ENCODE measurements around the gene KLK4.

Gene KLK4, protein sequence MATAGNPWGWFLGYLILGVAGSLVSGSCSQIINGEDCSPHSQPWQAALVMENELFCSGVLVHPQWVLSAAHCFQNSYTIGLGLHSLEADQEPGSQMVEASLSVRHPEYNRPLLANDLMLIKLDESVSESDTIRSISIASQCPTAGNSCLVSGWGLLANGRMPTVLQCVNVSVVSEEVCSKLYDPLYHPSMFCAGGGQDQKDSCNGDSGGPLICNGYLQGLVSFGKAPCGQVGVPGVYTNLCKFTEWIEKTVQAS

DNA sequence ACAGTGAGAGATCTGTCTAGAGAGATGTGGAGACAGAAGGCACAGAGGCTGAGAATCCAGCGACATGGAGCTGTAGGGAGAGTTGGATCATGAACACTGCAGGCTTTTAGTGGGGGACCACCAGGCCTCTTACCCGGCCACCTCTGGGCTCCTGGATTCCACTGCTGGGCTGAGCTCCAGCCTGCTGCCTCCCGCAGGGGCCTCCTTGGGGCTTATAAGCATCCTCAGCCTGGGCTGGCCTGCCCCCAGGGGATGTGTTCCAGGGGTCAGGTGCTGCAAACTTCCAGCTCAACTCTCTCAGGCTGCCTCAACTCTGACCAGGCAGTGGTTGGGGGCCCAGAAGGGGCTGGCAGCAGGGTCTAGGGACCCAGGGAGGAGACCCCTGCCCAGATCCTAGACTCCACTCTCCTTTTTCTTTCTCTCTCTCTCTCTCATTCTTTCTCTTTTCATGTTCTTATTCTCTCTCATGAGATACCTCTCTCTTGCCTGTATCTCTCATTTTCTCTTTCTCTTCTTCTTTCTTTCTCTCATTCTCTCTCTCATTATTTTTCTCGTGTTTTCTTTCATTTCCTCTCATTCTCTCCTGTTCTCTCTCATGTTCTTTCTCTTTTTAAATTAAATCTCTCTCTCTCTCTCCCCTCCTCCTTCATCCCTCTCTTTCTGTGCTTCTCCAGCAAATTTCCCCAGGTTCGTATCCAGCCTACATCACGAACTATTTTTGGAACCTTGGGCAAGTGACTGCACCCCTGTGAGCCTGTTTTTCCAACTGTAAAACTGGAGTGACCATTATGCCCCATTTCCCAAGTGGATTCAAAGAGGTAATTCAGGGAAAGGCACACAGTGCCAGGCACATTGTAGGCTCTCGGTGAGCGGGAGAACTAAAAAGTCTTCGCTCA is at the start of gene KLK4:
TSS of gene KLK4 (minus strand) at position 190 of the 896 bp plus-strand sequence. CDS start 657 bp downstream, outside the sequence.
- Histone ChIP-seq H3K79me2 (ENCODE audit: low read length) (no peaks in the 10 kb centered on the region), H3K9ac (ENCODE audit: low read length) (no peak within 1 kb of the TSS), H3K27me3 (ENCODE audit: low read depth, low read length) (0 out of 2 replicates have a peak, but pooled peaks cover 12% of the 10 kb centered on the region), H3K9me3 (ENCODE audit: insufficient read depth, low read length) (no peaks in the 10 kb centered on the region), H3K4me2 (ENCODE audit: low read length) (no peak within 1 kb of the TSS), H3K36me3 (replicated peaks; ENCODE audit: low read depth, low read length) (no peaks in the 10 kb centered on the region), H3K27ac (ENCODE audit: low read length) (no peak within 1 kb of the TSS), H4K20me1 (ENCODE audit: insufficient read depth, low read length) (no peaks in the 10 kb centered on the region), H3K4me3 (ENCODE audit: low read length) (no peak within 1 kb of the TSS), H2AFZ (ENCODE audit: low read depth, low read length) (no peak within 1 kb of the TSS), H3K4me1 (ENCODE audit: low read length) (no peaks in the 10 kb centered on the region)
- no peak for TF ChIP-seq EZH2phosphoT487 (IDR thresholded peaks at IDR 0.05; ENCODE audit: low read depth)
- TF ChIP-seq, protein P1, sequence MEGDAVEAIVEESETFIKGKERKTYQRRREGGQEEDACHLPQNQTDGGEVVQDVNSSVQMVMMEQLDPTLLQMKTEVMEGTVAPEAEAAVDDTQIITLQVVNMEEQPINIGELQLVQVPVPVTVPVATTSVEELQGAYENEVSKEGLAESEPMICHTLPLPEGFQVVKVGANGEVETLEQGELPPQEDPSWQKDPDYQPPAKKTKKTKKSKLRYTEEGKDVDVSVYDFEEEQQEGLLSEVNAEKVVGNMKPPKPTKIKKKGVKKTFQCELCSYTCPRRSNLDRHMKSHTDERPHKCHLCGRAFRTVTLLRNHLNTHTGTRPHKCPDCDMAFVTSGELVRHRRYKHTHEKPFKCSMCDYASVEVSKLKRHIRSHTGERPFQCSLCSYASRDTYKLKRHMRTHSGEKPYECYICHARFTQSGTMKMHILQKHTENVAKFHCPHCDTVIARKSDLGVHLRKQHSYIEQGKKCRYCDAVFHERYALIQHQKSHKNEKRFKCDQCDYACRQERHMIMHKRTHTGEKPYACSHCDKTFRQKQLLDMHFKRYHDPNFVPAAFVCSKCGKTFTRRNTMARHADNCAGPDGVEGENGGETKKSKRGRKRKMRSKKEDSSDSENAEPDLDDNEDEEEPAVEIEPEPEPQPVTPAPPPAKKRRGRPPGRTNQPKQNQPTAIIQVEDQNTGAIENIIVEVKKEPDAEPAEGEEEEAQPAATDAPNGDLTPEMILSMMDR (IDR thresholded peaks at IDR 0.05; ENCODE audit: low read depth, low read length): no peak

DNA sequence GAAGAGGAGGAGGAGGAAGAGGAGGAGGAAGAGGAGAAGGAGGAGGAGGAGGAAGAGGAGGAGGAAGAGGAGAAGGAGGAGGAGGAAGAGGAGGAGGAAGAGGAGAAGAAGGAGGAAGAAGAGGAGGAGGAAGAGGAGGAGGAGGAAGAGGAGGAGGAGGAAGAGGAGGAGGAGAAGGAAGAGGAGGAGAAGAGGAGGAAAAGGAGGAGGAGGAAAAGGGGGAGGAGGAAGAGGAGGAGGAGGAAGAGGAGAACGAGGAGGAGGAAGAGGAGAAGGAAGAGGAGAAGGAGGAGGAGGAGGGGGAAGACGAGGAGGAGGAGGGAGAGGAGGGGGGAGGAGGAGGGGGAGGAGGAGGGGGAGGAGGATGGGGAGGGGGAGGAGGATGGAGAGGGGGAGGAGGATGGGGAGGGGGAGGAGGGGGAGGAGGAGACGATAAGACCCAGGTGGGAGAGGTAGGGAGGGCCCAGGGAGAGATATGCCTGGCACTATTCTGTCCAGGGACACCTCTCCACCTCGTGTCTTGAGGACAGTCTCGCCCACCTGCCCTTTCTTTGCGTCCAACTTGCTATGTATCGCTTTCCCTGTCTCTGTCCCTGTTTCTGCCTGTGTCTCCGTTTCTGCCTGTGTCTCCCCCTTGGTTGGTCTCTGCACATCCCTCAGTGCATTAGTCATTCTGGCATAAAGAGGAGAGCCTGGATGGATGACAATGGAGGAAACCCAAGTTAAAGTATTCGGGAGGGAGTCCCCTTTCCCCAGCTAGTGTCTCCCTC is 48.7 kb upstream of the KLK4 start:
- Histone ChIP-seq H3K36me3 (replicated peaks; ENCODE audit: low read depth, low read length) (no peaks in the 10 kb centered on the region), H3K4me3 (ENCODE audit: low read length) (no peak overlapping the region), H3K27ac (ENCODE audit: low read length) (no peak overlapping the region), H3K9me3 (ENCODE audit: insufficient read depth, low read length) (no peaks in the 10 kb centered on the region), H3K4me1 (ENCODE audit: low read length) (no peaks in the 10 kb centered on the region), H3K9ac (ENCODE audit: low read length) (no peak overlapping the region), H3K4me2 (ENCODE audit: low read length) (no peak overlapping the region), H2AFZ (ENCODE audit: low read depth, low read length) (no peak overlapping the region), H3K79me2 (ENCODE audit: low read length) (no peaks in the 10 kb centered on the region), H3K27me3 (ENCODE audit: low read depth, low read length) (peaks cover 23% of the 10 kb centered on the region; the same call in 1 of the 2 replicates), H4K20me1 (ENCODE audit: insufficient read depth, low read length) (no peaks in the 10 kb centered on the region)
- TF ChIP-seq, protein P1 (IDR thresholded peaks at IDR 0.05; ENCODE audit: low read depth, low read length): no peak
- TF ChIP-seq EZH2phosphoT487 (IDR thresholded peaks at IDR 0.05; ENCODE audit: low read depth): no peak

DNA sequence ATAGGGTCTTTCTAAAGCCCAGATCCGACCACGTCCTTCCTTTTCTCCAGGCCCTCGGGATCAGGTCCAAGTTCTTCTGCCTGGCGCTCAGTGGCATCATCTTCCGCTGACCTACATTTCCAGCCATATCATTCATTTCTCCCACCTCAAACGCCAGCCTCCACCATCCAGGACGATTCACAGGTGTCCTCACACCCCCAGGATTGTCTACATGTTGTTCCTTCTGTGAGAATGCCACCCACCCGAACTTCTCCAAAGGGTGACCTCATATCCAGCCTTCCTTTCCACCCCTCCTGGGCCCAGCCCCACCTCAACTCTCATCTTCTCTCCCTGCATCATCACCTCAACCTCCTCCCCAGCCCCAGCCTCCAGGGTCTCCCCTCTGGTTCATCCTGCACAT is 46.4 kb upstream of the KLK4 start:
- Histone ChIP-seq H3K4me2 (ENCODE audit: low read length) (no peak overlapping the region), H3K27me3 (ENCODE audit: low read depth, low read length) (peaks cover 12% of the 10 kb centered on the region; the same call in 1 of the 2 replicates), H3K79me2 (ENCODE audit: low read length) (no peaks in the 10 kb centered on the region), H2AFZ (ENCODE audit: low read depth, low read length) (no peak overlapping the region), H3K9me3 (ENCODE audit: insufficient read depth, low read length) (no peaks in the 10 kb centered on the region), H4K20me1 (ENCODE audit: insufficient read depth, low read length) (no peaks in the 10 kb centered on the region), H3K4me3 (ENCODE audit: low read length) (no peak overlapping the region), H3K36me3 (replicated peaks; ENCODE audit: low read depth, low read length) (no peaks in the 10 kb centered on the region), H3K9ac (ENCODE audit: low read length) (no peak overlapping the region), H3K4me1 (ENCODE audit: low read length) (no peaks in the 10 kb centered on the region), H3K27ac (ENCODE audit: low read length) (no peak overlapping the region)
- TF ChIP-seq, protein P1 (IDR thresholded peaks at IDR 0.05; ENCODE audit: low read depth, low read length): no peak
- no peak for TF ChIP-seq EZH2phosphoT487 (IDR thresholded peaks at IDR 0.05; ENCODE audit: low read depth)
